K562 (cell line): ENCODE results near the gene MATR3. TPM values are rescaled to one million over a fixed set of nuclear protein-coding genes. Genes with fewer than 3 reads are reported as not detected.

ENCODE experiments used
- CBX8 ChIP-seq: fragments of 200-600 bp; sonication (generic); IDR thresholded peaks from 2 replicates; pipeline ENCODE4 v1.6.1; 2012; ENCODE audit warnings: borderline replicate concordance, mixed run types, low read depth, mild to moderate bottlenecking, moderate library complexity, mixed read lengths, low read length, control low read depth, inconsistent platforms; ENCODE audit not compliant: poor library complexity, severe bottlenecking; ENCODE audit errors: extremely low read depth
- CREM ChIP-seq: IDR thresholded peaks from 2 replicates; pipeline ENCODE4 v1.6.1; 2014; ENCODE audit warnings: antibody characterized with exemption, low read depth
- DIDO1 ChIP-seq: fragments of 450-650 bp; IDR thresholded peaks from 2 replicates; pipeline ENCODE4 v1.6.1; 2016; ENCODE audit warnings: low read depth, missing biosample characterization, missing genetic modification characterization
- ETV5 ChIP-seq: sonication (generic); formaldehyde crosslinking; IDR thresholded peaks from 2 replicates; pipeline ENCODE4 v1.4.0; 2020; ENCODE audit warnings: low read depth, mild to moderate bottlenecking, missing genetic modification reagents
- FOSL1 ChIP-seq: fragments of 200-800 bp; sonication (Bioruptor generic); conservative IDR thresholded peaks from 2 replicates; pipeline ENCODE4 v1.6.1; 2016; ENCODE audit warnings: missing genetic modification characterization, missing compliant biosample characterization
- GABPB1 ChIP-seq: sonication (generic); formaldehyde crosslinking; IDR thresholded peaks from 2 replicates; pipeline ENCODE4 v1.8.0; 2022; ENCODE audit warnings: mild to moderate bottlenecking, missing genetic modification reagents
- GTF2E2 ChIP-seq: fragments of 200-800 bp; sonication (Bioruptor generic); IDR thresholded peaks from 2 replicates; pipeline ENCODE4 v1.6.1; 2016; ENCODE audit warnings: missing genetic modification characterization, missing compliant biosample characterization
- MEIS2 ChIP-seq: fragments of 450-650 bp; IDR thresholded peaks from 2 replicates; pipeline ENCODE4 v1.6.1; 2014; ENCODE audit warnings: mild to moderate bottlenecking; ENCODE audit not compliant: partially characterized antibody
- POLR3G ChIP-seq: IDR thresholded peaks from 2 replicates; pipeline ENCODE4 v1.6.1; 2011; ENCODE audit not compliant: insufficient read length, insufficient replicate concordance; ENCODE audit errors: extremely low read depth
- RAD21 ChIP-seq, 2 experiments: fragments of 250-450 bp in 1 of 2; fragments of 450-650 bp in 1 of 2; sonication (Bioruptor Pico) in 1 of 2; formaldehyde crosslinking in 1 of 2; IDR thresholded peaks in 1 of 2; conservative IDR thresholded peaks in 1 of 2; 2 replicates each; pipeline versions ENCODE4 v1.4.0 to v1.8.0; 2020 to 2022; ENCODE audit warnings: mild to moderate bottlenecking in 2 of 2, moderate library complexity in 1 of 2
- RBM14 ChIP-seq: fragments of 200-400 bp; formaldehyde crosslinking; IDR thresholded peaks from 2 replicates; pipeline ENCODE4 v1.6.1; 2018; ENCODE audit warnings: low read depth, mild to moderate bottlenecking, low read length, moderate library complexity, borderline replicate concordance; ENCODE audit not compliant: insufficient read depth
- RHOXF2B ChIP-seq: fragments of 250-450 bp; sonication (Bioruptor Pico); conservative IDR thresholded peaks from 2 replicates; pipeline ENCODE4 v1.5.1; 2021
- RNF2 ChIP-seq: sonication (generic); IDR thresholded peaks from 2 replicates; pipeline ENCODE4 v1.6.1; 2016
- SMARCE1 ChIP-seq: fragments of 450-650 bp; IDR thresholded peaks from 2 replicates; pipeline ENCODE4 v1.7.1; 2016; ENCODE audit warnings: mild to moderate bottlenecking
- TAF7 ChIP-seq: fragments of 450-650 bp; IDR thresholded peaks from 2 replicates; pipeline ENCODE4 v1.6.1; 2016; ENCODE audit warnings: missing genetic modification characterization, missing compliant biosample characterization
- ZBTB2 ChIP-seq: fragments of 450-650 bp; IDR thresholded peaks from 2 replicates; pipeline ENCODE4 v1.6.1; 2016; ENCODE audit warnings: antibody characterized with exemption
- ZFPM2 ChIP-seq: fragments of 250-450 bp; sonication (Bioruptor Pico); IDR thresholded peaks from 2 replicates; pipeline ENCODE4 v1.5.1; 2022; ENCODE audit warnings: mild to moderate bottlenecking
- ZNF121 ChIP-seq: sonication (generic); formaldehyde crosslinking; conservative IDR thresholded peaks from 2 replicates; pipeline ENCODE4 v1.8.0; 2022; ENCODE audit warnings: missing genetic modification reagents
- ZNF146 ChIP-seq: IDR thresholded peaks from one replicate; pipeline ENCODE4 v1.6.1; 2018; ENCODE audit warnings: missing compliant biosample characterization; ENCODE audit not compliant: unreplicated experiment
- polyA plus RNA-seq, 8 experiments: library from polyadenylated mRNA; depleted of rRNA in 4 of 8; stranded (reverse) in 5 of 8; unstranded in 3 of 8; fragments of >200 nt; fragmentation: Nextera tagmentation in 2 of 8; fragmentation: Illumina TruSeq in 1 of 8; extraction: Ambion mirVana in 2 of 8; extraction: Trizol in 1 of 8; gene quantifications; 2 replicates each; pipeline versions ENCODE4 v1.2.1 to v1.2.3, GENCODE V29; 2011 to 2014; ENCODE audit warnings: inconsistent platforms in 1 of 8, missing spikeins in 1 of 8
- total RNA-seq, 7 experiments: library from RNA; depleted of rRNA in 6 of 7; stranded (reverse); fragments of >200 nt in 6 of 7; fragmentation: Illumina TruSeq in 2 of 7; extraction: Trizol in 2 of 7; gene quantifications; 2 replicates each; pipeline versions ENCODE4 v1.2.1 to v1.2.3, GENCODE V29; 2011 to 2021; ENCODE audit warnings: low replicate concordance in 1 of 7
- TF ChIP-seq, protein P1 (sequence below): fragments of 250-450 bp; sonication (Bioruptor Pico); IDR thresholded peaks from 2 replicates; pipeline ENCODE4 v1.4.0; 2020; ENCODE audit warnings: mild to moderate bottlenecking, moderate library complexity, borderline replicate concordance
- TF ChIP-seq, protein P2 (sequence below): sonication (generic); formaldehyde crosslinking; IDR thresholded peaks from 2 replicates; pipeline ENCODE4 v1.8.1; 2023; ENCODE audit warnings: mild to moderate bottlenecking, missing genetic modification reagents
- TF ChIP-seq, protein P3 (sequence below): sonication (generic); formaldehyde crosslinking; IDR thresholded peaks from 2 replicates; pipeline ENCODE4 v1.9.0; 2022; ENCODE audit warnings: mild to moderate bottlenecking, missing genetic modification reagents

The MATR3 gene
- total and polyA plus RNA-seq, 9 of the 15 experiments (the other 6 are each of a cell fraction or from before 2014, with no cell fraction given): 150 to 425 (median 263) TPM

DNA sequence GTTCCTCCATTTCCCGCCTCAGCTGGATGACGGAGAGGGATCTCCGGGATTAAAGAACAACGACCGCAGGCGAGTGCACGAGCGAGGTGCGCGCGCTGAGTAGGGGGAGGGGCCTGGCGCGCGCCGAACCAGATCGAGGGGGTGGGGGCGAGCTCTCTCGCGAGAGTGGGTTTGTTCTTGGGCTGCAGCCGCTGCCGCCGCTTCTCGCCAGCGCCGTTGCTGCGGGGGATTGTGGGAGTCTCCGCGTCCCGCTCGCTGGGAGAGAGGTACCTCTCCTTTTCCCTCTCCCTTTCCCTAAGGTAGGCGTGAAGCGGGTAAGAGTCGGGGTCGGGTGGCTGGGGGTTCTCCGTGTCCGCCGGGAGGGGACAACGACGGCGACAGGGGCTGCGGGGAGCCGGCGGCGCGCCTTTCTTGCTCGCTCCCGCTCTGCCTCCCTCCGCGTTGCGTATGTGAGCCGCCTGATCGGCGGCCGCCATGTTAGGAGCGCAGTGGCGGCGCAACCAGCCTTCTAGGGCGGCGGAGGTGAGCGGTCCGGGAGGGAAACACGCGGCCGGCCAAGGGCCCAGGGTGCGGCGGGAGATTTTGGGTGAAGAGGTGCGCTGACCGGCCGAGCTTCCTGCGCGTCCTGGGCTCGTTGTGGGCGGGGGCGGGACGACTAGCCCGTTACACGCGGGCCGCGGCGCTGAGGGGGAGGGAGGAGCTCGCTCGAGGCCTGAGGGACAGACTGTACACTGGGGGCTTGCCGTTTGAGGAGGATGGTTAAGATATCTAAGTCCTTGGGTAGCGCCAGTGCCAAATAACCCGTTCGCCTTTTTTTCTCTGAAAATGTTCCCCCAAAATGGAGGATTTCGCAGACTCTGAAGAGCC is at the start of gene MATR3 (continued):
- TF ChIP-seq ZBTB2 (0 out of 2 replicates have a peak, but pooled peaks have one; percentile 15), POLR3G (no peak), RNF2 (0 out of 2 replicates have a peak, but pooled peaks have one; percentile 3), TAF7 (tag) (peak; percentile 92), ZNF121 (CRISPR knock-in tag) (no peak; the same call in 1 of the 2 replicates), RHOXF2B (CRISPR knock-in tag) (no peak), CBX8 (no peak), CREM (peak; percentile 81), ZFPM2 (CRISPR knock-in tag) (no peak), GTF2E2 (tag) (no peak; the same call in 1 of the 2 replicates), DIDO1 (no peak), ZNF146 (CRISPR knock-in tag) (no peak), RAD21 (CRISPR knock-in tag; conservative IDR thresholded peaks at IDR 0.05 in 1 of 2, IDR thresholded peaks at IDR 0.05 in 1 of 2) (no peak), ETV5 (0 out of 2 replicates have a peak, but pooled peaks have one; percentile 15), FOSL1 (tag) (0 out of 2 replicates have a peak, but pooled peaks have one; percentile 38), RBM14 (peak; percentile 98; the same call in 1 of the 2 replicates), GABPB1 (CRISPR knock-in tag) (peak; percentile 81; the same call in 1 of the 2 replicates), MEIS2 (peak; percentile 30), SMARCE1 (no peak)
- TF ChIP-seq, protein P1, sequence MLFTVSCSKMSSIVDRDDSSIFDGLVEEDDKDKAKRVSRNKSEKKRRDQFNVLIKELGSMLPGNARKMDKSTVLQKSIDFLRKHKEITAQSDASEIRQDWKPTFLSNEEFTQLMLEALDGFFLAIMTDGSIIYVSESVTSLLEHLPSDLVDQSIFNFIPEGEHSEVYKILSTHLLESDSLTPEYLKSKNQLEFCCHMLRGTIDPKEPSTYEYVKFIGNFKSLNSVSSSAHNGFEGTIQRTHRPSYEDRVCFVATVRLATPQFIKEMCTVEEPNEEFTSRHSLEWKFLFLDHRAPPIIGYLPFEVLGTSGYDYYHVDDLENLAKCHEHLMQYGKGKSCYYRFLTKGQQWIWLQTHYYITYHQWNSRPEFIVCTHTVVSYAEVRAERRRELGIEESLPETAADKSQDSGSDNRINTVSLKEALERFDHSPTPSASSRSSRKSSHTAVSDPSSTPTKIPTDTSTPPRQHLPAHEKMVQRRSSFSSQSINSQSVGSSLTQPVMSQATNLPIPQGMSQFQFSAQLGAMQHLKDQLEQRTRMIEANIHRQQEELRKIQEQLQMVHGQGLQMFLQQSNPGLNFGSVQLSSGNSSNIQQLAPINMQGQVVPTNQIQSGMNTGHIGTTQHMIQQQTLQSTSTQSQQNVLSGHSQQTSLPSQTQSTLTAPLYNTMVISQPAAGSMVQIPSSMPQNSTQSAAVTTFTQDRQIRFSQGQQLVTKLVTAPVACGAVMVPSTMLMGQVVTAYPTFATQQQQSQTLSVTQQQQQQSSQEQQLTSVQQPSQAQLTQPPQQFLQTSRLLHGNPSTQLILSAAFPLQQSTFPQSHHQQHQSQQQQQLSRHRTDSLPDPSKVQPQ (CRISPR knock-in tag): no peak
- TF ChIP-seq, protein P2, sequence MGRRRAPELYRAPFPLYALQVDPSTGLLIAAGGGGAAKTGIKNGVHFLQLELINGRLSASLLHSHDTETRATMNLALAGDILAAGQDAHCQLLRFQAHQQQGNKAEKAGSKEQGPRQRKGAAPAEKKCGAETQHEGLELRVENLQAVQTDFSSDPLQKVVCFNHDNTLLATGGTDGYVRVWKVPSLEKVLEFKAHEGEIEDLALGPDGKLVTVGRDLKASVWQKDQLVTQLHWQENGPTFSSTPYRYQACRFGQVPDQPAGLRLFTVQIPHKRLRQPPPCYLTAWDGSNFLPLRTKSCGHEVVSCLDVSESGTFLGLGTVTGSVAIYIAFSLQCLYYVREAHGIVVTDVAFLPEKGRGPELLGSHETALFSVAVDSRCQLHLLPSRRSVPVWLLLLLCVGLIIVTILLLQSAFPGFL (CRISPR knock-in tag): no peak
- TF ChIP-seq, protein P3, sequence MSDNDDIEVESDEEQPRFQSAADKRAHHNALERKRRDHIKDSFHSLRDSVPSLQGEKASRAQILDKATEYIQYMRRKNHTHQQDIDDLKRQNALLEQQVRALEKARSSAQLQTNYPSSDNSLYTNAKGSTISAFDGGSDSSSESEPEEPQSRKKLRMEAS (CRISPR knock-in tag): peak; percentile 74
